Adrenal gland (tissue), 5 donors: ENCODE measurements around the gene RBM8A.

Experiments
- CTCF ChIP-seq, 6 experiments: fragments of 450-650 bp in 4 of 6; fragments of 200-600 bp in 2 of 6; sonication (generic) in 1 of 6; IDR thresholded peaks; 1 replicate in 5 of 6; 2 replicates in 1 of 6; pipeline versions ENCODE4 v1.5.1 to v1.8.0; 2016 to 2021; ENCODE audit warnings: antibody characterized with exemption in 6 of 6, mild to moderate bottlenecking in 2 of 6, moderate library complexity in 1 of 6
- POLR2A ChIP-seq, 2 donors: fragments of 450-650 bp; IDR thresholded peaks; one replicate each; pipeline ENCODE4 v1.6.1; 2017; ENCODE audit warnings: antibody characterized with exemption in 2 of 2, mild to moderate bottlenecking in 2 of 2, moderate library complexity in 1 of 2
- donor health status: DM: no; HTN: no; CAD: no.

DNA sequence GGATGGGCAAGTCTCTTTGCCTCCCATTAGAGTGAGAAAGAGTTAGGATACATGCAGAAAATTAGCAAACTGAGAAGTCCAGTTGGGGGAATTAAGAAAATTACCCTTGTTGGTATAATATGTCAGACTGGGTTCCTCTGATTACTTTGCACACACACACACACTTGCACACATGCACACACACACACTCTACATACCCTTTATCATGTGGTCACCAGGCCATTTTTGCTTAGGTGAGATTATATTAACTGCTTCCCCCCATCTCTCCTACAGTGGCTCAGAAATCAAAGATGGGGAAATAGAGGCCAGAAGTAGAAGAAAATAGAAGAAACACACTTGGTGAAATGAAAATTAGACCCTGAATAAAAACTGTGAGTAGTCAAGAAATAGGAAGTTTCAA, 31.4 kb upstream of the RBM8A start:
- TF ChIP-seq CTCF (IDR thresholded peaks at IDR 0.05): no peak
- no peak for TF ChIP-seq POLR2A (IDR thresholded peaks at IDR 0.05)
